ENCODE data around the gene ATG9A.

DNA sequence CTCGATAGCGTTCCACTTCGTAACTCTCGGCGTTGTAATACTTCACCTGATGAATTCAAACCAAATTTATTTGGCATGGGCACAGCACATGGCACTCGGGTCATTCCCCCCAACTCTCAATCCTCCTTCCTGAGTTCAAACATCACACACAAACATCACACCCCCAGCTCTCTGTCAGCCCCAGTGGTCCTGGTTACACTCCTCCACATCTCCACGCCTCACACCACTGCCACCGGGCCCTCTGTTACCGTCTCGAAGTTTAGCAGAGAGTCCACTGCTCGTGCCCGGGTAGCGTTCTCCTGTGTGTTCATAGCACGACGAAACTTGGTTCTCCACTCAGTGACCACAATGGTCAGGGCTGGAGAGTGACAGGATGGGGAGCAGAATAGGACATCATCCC is 15.3 kb downstream of the ATG9A start:
- TF ChIP-seq, protein P1, sequence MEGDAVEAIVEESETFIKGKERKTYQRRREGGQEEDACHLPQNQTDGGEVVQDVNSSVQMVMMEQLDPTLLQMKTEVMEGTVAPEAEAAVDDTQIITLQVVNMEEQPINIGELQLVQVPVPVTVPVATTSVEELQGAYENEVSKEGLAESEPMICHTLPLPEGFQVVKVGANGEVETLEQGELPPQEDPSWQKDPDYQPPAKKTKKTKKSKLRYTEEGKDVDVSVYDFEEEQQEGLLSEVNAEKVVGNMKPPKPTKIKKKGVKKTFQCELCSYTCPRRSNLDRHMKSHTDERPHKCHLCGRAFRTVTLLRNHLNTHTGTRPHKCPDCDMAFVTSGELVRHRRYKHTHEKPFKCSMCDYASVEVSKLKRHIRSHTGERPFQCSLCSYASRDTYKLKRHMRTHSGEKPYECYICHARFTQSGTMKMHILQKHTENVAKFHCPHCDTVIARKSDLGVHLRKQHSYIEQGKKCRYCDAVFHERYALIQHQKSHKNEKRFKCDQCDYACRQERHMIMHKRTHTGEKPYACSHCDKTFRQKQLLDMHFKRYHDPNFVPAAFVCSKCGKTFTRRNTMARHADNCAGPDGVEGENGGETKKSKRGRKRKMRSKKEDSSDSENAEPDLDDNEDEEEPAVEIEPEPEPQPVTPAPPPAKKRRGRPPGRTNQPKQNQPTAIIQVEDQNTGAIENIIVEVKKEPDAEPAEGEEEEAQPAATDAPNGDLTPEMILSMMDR (IDR thresholded peaks at IDR 0.05; ENCODE audit: insufficient read depth, low read depth, low read length): no peak
- no peak for TF ChIP-seq EZH2 (IDR thresholded peaks at IDR 0.05; ENCODE audit: insufficient read depth, low read length)

All from astrocyte (in vitro differentiated cells and primary cell).